NT2/D1 (cell line): ENCODE results near the gene JAM2.

Source experiments
- DNase-seq: peaks from one replicate; pipeline ENCODE4 v3.0.0-alpha.2; 2011; ENCODE audit warnings: low read depth, low spot score
- H3K27me3 ChIP-seq: 2 replicates; pipeline ENCODE4 v1.6.0; 2011; ENCODE audit warnings: mild to moderate bottlenecking; ENCODE audit not compliant: insufficient read length, insufficient read depth
- H3K36me3 ChIP-seq: 2 replicates; pipeline ENCODE4 v1.6.1; 2011; ENCODE audit warnings: mild to moderate bottlenecking, low read length, mixed read lengths; ENCODE audit not compliant: insufficient read depth, insufficient read length
- H3K4me1 ChIP-seq: 2 replicates; pipeline ENCODE4 v1.5.1; 2011; ENCODE audit not compliant: insufficient read depth, insufficient read length
- H3K4me3 ChIP-seq: 2 replicates; pipeline ENCODE4 v1.5.1; 2011; ENCODE audit warnings: low read depth; ENCODE audit not compliant: insufficient read length
- H3K9ac ChIP-seq: 2 replicates; pipeline ENCODE4 v1.6.0; 2011; ENCODE audit warnings: low read depth; ENCODE audit not compliant: insufficient read length
- H3K9me3 ChIP-seq: 2 replicates; pipeline ENCODE4 v1.5.1; 2011; ENCODE audit warnings: mild to moderate bottlenecking, low read length; ENCODE audit not compliant: insufficient read depth
- SUZ12 ChIP-seq: IDR thresholded peaks from 2 replicates; pipeline ENCODE4 v1.6.1; 2011; ENCODE audit not compliant: insufficient read length, insufficient read depth; ENCODE audit errors: extremely low read depth
- YY1 ChIP-seq: IDR thresholded peaks from 2 replicates; pipeline ENCODE4 v1.6.1; 2011; ENCODE audit not compliant: insufficient read length, insufficient read depth
- ZNF274 ChIP-seq: IDR thresholded peaks from 2 replicates; pipeline ENCODE4 v1.6.1; 2011; ENCODE audit warnings: mild to moderate bottlenecking, low read depth, low read length

JAM2 gene

GRCh38 chr21:25638660-25639550, at the start of gene JAM2:
Gene JAM2, plus strand, starts transcription at chr21:25639258. Its CDS starts 564 bp downstream, at chr21:25639822.
- Histone ChIP-seq H3K4me1 (no peaks in the 10 kb centered on the region), H3K4me3 (peak within 1 kb of the TSS; percentile 37), H3K9ac (peak within 1 kb of the TSS; percentile 72), H3K27me3 (peaks cover 38% of the 10 kb centered on the region), H3K9me3 (no peaks in the 10 kb centered on the region), H3K36me3 (no peaks in the 10 kb centered on the region)
- TF ChIP-seq YY1 (no peak), SUZ12 (no peak), ZNF274 (no peak)
- no peak for DNase-seq

DNA sequence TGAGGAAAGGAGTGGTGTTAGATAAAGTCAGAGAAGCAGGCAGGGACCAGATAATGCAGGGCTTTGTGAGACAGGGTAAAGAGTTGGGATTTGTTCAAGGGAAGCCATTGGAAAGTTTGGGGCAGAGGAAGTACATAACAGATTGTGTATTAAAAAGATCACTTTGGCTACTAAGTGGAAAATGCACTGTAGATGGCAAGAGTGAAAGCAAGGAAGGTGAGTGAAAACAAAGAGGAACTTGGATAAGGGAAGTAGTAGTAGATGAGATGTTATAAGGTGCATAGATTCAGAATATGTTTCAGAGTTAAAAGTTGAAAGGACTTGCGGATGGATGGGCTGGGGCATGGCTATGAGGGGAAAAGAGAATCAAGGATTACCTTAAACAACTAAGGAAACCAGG, 49.2 kb upstream of the JAM2 start:
- no peaks in the 10 kb centered on the region for H3K9me3 ChIP-seq
- no peak for DNase-seq
- H3K4me3 ChIP-seq = no peak overlapping the region
- H3K27me3 ChIP-seq = no peaks in the 10 kb centered on the region
- H3K9ac ChIP-seq = no peak overlapping the region
- TF ChIP-seq SUZ12 (no peak), YY1 (no peak), ZNF274 (no peak)
- peaks cover 87% of the 10 kb centered on the region for H3K36me3 ChIP-seq
- H3K4me1 ChIP-seq = no peaks in the 10 kb centered on the region

DNA sequence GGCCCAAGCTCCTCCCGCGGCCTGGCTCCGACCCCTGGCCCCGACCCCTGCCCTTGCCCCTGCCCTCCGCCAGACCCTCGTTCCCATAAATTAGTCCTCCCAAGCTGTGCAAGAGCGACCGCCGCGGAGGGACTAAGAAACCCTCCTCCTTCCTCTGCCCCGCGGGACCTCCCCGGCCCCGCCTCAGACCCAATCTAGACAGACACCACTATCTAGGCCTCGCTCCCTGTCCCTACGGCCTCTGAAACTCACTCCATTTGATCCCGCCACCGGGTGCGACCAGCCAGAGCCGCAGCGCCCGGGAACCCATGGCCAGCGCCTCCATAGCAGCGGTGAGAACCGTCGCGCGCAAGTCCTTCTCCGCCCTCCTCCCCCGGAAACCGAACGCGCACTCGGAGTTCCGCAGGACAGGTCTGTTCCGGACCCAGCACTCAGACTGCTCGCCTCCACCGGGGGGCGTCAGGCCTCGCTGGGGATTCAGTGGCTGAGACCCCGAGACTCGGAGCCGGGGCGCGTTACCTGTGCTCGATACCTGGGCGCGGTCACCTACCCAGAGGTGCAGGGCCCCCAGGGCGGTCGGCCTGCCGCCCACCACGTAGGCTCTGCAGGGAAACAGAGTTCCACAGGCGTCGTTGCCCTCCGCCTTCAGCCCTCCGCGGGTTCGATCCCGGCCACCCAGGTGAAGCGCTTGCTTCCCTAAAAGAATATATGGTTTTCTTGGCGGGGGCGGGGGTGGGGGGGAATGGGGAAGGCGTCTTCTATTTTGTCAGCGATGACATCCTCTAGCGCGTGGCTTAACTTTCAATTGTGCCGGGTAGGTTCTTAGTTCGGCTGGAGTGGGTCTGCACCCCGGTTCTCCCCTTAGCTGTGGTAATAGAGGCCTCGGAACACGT, 31.7 kb upstream of the JAM2 start, which contains the start of gene MRPL39:
Gene MRPL39 (minus strand): TSS at position 331 of the 893 bp plus-strand sequence. CDS start 6 bp downstream, at position 325.
- peak; percentile 95 for DNase-seq
- Histone ChIP-seq H3K9me3 (no peaks in the 10 kb centered on the region), H3K9ac (peak within 1 kb of the TSS; percentile 95), H3K4me1 (no peaks in the 10 kb centered on the region), H3K4me3 (peak within 1 kb of the TSS; percentile 93), H3K27me3 (no peaks in the 10 kb centered on the region), H3K36me3 (peaks cover 39% of the 10 kb centered on the region)
- no peak for TF ChIP-seq ZNF274
- TF ChIP-seq YY1 = peak; percentile 79

DNA sequence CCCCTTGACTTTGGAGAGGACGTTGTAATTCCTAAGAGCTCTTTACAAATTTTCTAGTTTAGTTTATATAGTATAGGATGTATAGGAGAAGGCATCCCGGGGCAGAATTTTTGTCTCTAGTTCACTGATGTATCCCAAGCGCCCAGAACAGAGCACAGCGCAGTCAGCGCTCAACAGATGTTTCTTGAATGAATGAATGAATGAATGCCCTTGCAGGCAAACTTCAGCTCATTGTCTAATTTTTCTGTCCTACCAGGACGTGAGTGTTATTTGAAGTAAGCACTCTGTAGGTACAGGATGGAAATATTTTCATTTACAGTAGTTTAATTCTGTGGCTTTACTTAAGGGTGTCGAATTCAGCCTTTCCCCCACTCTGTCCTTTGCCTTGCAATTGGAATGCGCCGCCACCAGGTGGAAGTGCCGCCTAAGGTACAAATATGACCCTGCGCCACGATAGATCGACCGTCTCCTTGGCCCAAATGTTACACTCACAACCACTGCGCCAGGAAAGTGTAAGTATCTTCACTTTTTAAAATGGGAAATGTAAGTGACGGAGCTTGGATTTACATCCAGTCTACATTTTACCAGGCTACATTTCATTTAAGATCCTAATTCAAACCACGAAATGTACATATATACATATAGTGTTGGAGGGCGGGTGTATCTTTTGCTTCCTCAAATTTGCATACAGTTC, 30.9 kb upstream of the JAM2 start:
- no peaks in the 10 kb centered on the region for H3K27me3 ChIP-seq
- peaks cover 31% of the 10 kb centered on the region for H3K36me3 ChIP-seq
- no peak for TF ChIP-seq SUZ12
- no peak for TF ChIP-seq ZNF274
- no peak for TF ChIP-seq YY1
- peak overlapping the region; percentile 93 for H3K4me3 ChIP-seq
- DNase-seq = peak; percentile 85
- H3K9me3 ChIP-seq = no peaks in the 10 kb centered on the region
- H3K4me1 ChIP-seq = no peaks in the 10 kb centered on the region
- H3K9ac ChIP-seq = peak overlapping the region; percentile 69

- Histone ChIP-seq H3K9ac (no peak overlapping the region), H3K36me3 (no peaks in the 10 kb centered on the region), H3K9me3 (no peaks in the 10 kb centered on the region), H3K27me3 (no peaks in the 10 kb centered on the region), H3K4me1 (no peaks in the 10 kb centered on the region), H3K4me3 (no peak overlapping the region)
- no peak for DNase-seq
- no peak for TF ChIP-seq YY1
- no peak for TF ChIP-seq ZNF274
- no peak for TF ChIP-seq SUZ12
These were observed 24.6 kb upstream of the JAM2 start for GRCh38 chr21:25614441-25614840.

DNA sequence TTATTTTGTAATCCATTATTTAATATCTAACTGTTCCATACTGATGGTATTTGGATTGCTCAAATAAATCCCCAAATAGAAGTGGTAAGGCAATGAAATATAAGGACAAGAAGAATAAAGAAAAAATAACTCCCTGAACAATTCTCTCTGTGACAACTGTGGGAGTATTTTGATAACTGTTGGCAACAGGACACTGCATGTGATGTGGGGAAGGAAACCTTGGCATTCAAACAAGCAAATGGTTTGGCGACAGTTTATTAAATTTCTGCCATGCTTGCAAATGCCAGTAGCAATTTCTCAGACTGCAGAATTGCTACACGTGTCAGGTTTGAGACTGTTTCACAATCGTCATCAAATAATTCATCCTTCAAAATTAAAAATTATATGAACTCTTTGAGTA, 23.2 kb upstream of the JAM2 start:
- no peak for DNase-seq
- no peaks in the 10 kb centered on the region for H3K4me1 ChIP-seq
- no peak overlapping the region for H3K4me3 ChIP-seq
- no peaks in the 10 kb centered on the region for H3K9me3 ChIP-seq
- no peaks in the 10 kb centered on the region for H3K36me3 ChIP-seq
- H3K27me3 ChIP-seq = no peaks in the 10 kb centered on the region
- no peak overlapping the region for H3K9ac ChIP-seq
- TF ChIP-seq YY1 = no peak
- TF ChIP-seq ZNF274 = no peak
- TF ChIP-seq SUZ12 = no peak
